HG03135 (cell line): Measurements from ENCODE around the gene COLEC12.

Source experiments
- ATAC-seq: cut with Tn5 transposase; IDR thresholded peaks from one replicate; pipeline ENCODE4 v1.9.1; 2021; ENCODE audit warnings: mild to moderate bottlenecking, moderate library complexity; ENCODE audit not compliant: unreplicated experiment

The COLEC12 gene

DNA sequence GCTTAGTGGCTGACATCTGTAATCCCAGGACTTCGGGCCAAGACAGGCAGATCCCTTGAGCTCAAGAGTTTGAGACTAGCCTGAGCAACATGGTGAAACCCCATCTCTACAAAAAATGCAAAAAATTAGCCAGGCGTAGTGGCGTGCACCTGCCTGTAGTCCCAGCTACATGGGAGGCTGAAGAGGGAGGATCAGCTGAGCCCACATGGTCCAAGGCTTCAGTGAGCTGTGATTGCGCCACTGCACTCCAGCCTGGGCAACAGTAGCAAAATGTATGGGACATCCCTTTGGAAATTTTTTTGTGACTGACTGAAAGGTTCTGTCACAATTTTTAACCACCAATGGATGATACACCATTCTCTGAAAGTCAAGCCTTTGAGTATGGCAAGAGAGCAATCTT, 6.3 kb upstream of the COLEC12 start:
- ATAC-seq: no peak

DNA sequence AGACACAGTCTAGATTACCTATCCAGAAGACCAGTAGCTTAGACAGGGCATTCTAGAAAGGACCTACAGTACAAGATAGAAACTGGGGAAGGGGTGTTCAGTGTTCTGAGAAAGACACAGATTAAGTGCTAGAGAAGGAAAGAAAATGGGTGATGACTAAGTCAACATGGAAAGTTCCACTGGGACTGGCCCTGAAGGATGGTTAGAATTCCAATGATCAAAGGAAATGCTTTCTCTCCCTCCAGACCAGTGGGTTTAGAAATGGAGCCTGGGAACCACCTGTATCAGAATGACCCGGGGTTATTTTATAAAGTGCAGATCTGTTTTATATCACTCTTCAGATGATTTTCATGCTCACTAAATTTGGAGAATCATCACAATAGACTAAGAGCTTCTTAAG, 5.8 kb upstream of the COLEC12 start:
- ATAC-seq: no peak

DNA sequence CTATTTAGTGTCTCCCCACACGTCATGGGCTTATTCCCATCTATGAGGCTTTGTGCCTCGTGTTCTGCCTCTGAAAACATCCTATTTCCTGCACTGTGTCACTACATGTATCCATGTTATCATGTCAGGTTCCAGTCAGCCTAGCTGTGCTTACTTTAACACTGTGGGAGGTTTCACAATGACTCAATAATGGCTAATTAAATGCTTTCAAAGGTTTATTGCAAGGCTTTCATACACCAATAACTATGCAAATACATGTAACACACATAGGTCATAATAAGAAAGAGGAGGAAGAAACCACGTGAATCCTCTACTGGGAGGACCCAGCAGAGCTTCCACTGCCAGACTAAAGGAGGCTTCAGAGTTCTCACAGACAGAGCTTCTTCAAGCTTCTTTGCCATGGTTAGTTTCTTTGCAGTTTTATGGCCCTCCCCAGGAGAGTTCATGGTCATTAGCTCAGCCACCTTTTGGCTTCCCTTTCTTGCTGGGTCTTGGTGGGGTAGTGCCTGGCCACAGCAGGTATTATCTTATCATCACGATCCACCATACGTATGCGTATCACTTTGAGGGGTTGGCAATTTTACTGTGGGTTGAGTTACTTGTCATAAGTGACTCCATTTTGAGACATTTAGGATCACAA, 5.1 kb upstream of the COLEC12 start:
- peak; percentile 97 for ATAC-seq

DNA sequence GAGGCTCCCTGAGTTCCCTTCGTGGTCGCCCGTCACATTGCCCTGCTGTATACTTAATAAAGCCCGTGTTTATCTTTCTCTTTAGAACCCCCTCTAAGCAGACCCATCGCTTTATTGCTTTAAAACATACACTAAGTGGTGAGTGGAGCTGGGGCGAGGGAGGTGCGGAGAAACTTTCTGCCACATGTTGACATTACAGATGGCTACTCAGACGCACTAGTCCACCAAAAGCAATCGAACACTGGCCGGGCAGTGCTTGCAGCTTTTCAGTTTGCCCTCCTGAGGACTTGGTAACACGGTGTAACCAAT, 859 bp upstream of the COLEC12 start:
- ATAC-seq: no peak

DNA sequence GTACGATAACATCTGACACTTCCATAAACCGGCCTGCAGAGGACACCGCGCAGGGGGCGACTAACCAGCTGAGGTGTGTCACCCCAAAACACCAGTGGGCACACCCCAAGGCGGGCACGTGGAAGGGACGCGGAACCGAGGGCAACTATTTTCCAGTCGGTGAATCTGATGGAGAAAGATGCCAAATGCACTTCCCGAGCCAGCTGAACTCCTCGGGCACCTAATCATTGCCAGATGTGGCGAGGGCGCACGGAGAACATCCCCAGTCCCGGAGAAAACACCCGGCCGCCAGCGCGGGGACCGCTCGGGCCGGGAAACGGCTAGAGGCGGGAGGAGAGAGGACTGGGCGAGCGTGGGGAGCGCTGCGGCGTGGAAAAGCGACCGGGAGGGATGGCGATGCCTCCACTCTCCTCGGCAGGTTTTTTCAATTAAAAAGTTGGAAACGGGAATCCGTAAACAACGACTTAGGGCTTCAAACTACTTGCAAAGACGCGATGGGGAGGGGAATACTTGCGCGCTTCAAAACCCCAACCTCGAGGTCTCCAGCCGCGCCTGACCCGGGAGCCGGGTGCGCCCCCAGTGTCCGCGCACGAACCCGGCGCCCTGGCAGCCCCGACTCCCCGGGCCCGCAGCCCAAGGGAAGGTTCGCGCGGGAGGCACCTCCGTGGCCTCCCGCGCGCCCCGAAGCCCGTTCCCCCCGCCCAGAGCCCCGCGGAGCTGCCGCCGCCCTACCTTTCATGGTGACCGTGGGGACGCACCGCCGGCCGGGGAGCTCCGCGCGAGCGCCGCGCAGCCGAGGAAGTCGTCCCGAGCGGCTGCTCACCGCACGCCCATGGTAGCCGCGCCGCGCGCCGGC, 497 bp downstream of the COLEC12 start:
- no peak for ATAC-seq

DNA sequence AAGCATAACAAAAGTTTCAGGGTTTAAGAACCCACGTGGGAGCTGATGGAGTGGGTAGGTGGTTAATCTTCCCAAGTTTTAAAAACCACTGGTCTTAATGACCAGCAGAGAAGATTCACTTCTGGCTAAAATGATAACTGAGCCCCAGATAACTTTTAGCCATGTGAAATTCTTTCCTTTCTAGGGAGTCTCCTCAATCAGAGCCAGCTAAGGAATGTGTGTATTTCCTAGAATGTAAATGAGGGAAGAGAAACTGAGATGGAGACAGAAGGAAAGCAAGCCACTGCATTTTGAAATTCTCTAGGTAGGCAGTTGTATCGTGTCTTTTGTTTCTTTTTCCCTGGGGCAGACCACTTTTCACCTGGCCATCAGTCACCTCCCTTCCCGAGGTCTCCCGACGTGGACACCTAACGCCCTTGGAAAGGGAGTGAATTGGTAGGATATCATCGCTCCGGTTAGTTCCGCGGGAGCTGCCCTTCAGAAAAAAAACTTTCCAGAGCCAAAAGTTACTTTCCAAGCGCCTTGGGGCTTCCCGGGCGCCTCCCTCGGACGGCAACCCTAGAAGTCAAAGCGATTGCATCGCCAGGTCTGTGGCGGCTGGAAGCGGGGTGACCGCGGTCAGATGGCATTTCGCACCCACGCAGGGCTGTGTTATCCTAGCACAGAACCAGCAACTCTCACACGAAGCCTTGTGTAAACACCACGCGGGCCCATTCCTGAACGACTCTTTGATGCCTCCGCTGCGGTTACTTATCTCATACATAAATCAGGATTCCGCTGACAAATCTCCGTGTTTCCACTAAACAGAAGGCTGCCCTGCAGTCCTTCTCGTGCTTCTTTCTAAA, 1.3 kb downstream of the COLEC12 start:
- no peak for ATAC-seq

DNA sequence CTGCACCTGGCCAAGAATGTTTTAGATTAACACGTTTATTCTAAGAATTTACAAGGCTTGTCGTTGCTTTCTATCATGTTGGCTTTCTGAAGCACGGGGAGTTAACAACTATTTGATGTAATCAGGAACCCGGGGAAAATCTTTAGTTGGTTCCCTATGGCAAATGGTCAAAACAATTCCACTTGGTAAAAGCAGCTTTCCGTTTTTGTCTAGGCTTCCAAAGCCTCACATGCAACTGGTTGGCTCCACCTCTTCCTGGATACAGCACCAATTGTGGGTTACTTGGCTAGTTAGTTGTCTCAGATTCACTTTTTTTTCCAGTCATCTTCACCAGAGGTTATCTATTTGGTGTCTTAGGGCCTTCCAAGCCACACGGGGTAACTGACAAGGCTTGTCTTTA, 2.8 kb downstream of the COLEC12 start:
- no peak for ATAC-seq

DNA sequence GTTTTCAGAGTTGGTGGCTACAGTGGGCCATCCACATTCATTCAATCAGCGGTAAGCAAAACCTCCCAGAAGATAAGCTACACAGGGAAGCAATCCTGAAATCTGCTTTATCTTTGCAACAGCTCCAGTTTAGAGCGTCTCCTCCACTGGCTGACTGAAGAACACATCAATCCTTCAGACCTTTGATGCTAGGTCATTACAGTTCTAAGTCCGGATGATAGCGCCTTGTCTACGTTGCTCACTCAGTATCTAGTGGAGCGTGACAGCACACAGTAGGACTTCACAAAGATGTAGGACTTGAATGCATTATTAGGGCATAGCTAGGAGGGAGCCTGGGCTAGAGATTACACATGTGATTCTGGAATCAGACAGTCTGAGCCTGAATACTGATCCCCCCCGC, 5.0 kb downstream of the COLEC12 start:
- ATAC-seq: no peak

DNA sequence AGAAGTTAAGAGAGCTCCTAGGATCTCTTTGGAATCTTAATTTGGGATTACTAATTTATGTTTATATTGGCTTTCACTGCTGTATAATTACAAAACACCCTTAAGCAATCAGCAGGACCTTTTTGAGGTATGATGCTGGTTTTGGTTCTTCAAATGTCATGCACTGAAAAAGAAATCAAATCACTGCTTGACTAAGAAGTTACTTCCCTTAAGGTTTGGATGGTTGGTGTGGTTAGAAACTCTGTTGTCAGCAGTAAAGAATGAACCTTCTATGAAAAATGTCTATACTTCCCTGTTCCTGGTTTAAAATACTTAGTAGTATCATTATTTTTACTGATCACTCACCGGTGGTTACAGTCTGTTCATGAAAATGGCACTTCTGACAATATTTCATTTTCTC, 5.5 kb downstream of the COLEC12 start:
- no peak for ATAC-seq

DNA sequence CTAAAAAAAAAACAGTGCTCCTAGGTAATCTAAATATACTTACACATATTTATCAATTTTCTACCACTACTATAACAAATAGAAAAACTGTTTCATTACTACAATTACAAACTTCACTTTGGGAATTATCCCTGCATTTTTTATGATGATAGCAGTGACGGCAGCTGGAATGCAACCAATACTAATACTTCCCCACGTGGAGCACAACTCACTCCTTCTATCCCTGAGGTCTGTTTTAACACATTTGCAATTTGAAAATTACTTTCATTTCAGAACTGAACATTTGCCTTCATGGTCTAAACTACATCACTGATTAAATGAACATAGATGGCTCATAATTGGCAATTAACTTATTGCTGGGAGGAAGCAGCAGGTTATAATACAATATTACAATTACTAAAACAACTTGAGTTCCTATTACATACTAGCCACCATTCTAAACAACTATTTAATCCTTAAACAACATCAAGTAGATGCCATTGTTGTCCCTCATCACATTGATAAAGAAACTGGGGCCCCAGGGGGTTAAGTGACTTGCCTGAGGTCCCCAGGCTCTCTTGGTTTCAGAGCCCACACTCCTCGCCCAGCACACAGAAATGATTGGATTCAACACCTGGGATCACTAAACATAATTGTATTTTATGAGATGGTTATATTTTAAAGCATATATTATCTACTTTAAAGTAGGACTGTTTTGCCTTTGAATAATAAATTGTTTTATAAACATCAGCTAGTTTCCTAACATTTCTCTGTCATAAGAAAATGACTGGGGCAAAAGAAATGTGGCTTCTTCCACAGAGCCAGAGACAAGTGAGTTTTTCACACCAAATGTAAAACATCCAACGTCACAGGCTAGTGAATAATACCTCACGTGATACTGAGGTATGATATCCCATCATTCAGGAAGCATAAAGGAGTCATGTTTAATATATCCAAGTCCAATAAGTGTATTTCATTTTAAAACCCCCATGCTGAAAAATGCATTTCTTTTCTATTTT, 6.2 kb downstream of the COLEC12 start:
- no peak for ATAC-seq

DNA sequence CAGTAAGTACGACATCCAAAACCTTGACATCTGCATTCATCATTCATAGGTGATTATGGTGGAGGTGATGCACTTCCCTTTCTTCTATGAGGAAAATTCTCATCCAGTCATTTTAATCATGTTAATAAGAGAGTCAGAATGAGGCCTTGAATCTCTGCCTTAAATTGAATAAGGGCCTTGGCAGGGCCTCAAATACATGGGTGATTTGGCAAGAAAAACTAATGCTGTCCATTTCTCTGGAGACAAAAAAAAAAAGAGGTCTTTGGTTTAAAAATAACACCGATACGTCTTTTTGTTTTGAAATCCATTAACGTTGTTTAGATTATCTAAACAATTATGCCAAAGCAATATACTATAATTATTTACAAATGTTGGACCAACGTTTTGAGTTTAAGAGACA, 8.1 kb downstream of the COLEC12 start:
- no peak for ATAC-seq

DNA sequence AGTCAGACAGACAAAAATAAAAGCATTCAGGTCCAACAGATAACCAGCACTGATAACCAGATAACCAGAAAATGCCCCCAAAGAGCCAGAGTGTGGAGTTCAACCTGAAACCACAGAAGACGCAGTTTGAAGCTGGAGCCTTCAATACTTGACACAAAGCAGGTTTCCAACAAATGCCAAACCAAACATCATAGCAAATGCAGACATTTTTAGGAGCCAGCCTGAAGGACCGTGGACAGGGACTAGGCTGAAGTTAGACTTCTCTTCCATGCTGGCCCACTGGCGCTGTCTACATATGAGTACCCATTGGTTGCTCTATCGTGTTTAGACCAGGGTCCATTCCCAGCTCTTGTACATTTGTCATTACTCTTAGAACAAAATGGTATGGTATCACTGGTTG, 9.9 kb downstream of the COLEC12 start:
- ATAC-seq: no peak

DNA sequence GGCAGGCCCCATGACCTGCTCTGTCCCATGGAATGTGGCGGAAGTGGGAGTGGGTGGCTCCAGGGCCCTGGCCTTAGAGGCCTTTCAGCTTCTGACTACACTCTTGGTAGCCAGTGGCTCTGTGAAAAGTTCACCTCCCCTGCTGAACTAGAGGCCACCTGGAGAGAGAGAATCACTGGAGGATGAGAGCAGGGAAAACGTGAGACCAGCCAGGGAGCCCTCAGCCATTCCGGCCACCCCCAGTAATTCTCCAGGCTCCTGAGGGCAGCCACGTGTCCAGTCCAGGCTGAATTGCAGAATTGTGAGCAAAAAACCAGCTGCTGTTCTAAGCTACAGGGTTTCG, 10.5 kb downstream of the COLEC12 start:
- no peak for ATAC-seq

DNA sequence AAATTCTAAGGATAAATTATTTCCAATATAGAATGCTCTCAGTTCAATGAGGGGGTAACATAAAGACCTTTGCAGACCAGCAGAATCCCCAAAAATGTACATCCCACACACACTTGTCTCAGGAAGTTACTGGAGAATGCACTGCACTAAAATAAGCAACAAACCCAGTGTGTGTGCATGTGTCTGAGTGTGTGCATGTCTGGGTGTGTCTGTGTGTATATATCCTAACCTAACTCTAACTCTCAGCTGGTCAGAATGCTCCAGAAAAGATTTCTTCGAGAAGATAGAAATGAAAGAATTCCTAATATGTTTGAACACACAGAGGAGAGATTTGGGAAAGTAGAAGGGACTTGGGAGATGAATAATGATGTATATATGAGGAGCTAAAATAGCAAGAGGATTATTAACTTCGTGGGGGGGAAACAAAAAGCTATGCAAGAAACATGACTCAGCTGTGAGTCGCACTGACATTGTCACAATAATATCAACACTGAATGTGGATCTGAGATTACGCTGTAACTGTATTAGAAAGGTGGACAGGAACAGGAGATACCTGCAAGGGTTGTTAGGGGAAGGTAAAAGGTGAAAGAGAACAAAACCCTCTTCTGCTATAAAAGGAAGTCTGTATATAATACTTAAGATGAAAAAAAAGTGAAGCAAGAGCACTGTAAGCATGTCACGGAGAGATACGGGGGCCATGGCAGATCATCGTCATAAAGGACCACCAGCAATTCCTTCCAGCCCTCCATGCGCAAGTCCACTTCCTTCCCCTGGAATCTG, 11.1 kb downstream of the COLEC12 start:
- no peak for ATAC-seq

DNA sequence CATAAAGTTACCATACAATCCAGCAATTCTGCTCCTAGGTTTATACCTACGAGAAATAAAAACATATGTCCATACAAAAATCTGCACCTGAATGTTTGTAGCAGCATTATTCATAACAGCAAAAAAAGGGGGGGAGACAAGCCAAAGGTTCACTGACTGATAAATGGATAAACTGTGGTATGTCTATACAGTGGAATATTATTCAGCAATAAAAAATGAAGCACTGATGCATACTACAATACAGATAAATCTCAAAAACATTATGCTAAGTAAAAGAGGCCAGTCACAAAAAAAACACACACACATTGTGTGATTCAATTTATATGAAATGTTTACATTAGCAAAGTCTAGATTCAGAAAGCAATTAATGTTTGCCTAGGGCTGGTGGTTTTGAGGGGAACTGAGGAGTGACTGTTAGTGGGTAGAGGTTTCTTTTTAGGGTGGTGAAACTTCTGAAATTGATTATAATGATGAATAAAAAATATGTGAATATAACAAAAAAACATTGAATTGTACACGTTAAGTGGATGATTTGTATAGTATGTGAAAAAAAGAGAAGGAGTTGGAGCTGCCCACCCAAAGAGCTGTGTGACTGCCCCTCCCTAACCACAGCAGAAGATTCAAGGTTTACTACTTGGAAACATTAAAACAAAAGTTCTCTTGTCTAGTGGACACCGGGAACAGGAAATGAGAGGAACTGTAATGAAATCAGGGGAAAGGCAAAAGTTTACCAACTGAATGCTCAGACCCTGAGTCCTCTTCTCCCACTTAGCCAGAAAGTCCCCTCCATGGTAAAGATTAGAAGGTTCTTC, 13.4 kb downstream of the COLEC12 start:
- no peak for ATAC-seq

DNA sequence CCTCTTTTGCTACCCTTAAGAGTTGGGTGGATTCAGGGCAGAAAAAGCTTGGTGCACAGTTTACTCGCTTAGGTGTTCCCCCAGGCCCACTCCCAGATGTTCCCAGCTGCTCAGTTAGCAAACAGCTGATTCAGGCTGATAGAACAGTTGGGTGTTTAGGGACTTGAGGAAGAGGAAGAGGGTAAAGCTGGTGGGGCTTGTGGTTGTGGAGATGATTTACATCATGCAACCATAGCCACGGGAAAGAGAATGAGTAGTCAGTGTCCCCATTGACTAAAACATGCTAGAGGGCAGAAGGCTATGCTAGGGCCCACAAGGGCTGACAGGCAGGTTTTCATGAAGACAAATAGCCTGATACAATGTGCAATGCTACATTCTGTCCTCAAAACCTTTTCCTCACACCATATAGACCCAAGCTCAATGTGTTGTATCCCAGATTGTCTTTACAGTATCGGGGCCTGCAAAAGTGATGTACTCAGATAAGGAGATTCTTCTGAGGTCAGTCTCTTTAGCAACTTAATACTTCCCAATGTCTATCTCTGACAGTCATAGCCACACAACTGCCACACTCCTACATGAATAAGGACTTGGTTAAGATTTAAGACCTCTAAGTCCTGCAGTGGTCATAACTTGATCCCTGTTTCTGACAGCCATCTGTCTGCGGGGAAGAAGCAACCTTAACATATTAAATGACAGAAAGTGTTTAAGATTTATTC, 15.6 kb downstream of the COLEC12 start:
- peak; percentile 66 for ATAC-seq

DNA sequence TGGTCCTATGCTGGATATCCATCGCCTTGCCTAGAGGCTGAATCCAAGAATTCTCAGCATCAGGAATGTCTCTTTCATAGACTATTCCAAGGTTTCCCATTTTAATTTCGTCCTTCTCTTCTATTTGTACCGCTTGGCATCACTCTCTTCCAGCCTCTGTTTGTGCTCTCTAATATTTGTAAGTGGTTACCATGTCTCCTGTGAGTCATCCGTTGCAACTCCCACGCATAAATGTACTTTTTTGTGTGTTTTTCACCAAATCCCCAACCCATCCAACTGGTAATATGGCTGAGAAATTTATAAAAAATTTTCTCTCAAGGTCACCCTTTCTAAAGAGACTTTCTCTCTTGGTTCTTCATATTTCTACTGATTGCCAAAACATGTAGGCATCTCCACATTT, 21.8 kb downstream of the COLEC12 start:
- no peak for ATAC-seq

DNA sequence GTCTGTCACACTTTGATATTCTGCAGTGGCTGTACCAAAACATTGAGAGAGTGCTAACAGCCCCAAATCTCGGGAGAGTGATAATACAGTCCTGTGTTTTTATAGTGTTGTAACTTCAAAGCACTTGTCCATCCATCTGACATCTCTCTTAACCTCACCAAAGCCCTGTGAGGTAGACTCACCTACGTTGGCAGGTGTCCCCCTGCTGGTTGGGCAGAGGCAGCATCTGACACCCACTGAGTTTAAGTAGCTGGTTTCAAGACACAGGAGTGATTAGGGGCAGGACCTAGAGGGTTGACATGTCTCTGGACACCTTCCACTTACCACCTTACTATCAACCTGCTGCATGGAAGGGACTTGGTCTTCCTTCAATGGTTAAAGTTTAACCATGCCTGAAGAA, 22.9 kb downstream of the COLEC12 start:
- ATAC-seq: no peak

DNA sequence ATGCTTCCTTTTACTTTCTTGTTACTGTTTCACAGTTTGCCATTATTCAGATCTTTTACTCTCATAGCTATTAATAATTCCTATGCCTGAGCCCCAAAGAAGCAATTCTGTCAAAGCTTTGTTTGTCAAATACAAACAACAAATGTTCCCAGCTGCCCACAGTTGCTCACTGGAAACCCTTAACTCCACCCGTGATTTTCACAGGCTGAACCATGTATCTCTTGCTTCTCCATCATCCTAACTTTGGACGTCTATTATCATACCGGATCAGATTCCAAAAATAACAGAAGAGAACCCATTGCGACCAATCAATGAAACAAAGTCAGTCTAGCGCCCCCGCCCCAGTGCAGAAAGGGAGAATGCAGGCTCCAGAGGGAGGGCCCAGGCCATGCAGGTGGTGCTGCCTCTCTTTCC, 24.2 kb downstream of the COLEC12 start:
- ATAC-seq: no peak
